Neuronal stem cell (in vitro differentiated cells): ENCODE data around the gene SYTL2.

ENCODE experiments used
- DNase-seq: peaks from one replicate; pipeline ENCODE4 v3.0.0-alpha.2; 2013; ENCODE audit warnings: low spot score
- H2AFZ ChIP-seq: one replicate; pipeline ENCODE4 v1.6.1; 2013; ENCODE audit warnings: mild to moderate bottlenecking, low read length, inconsistent platforms
- H2AK5ac ChIP-seq: 2 replicates; pipeline ENCODE4 v1.6.1; 2013; ENCODE audit warnings: low read depth, mild to moderate bottlenecking, inconsistent platforms, low read length, moderate library complexity, mixed read lengths
- H2BK120ac ChIP-seq: 2 replicates; pipeline ENCODE4 v1.6.1; 2013; ENCODE audit warnings: low read depth, mild to moderate bottlenecking, inconsistent platforms, low read length, moderate library complexity, mixed read lengths
- H2BK12ac ChIP-seq: one replicate; pipeline ENCODE4 v1.6.1; 2013; ENCODE audit warnings: low read length, inconsistent platforms
- H2BK15ac ChIP-seq: 2 replicates; pipeline ENCODE4 v1.6.1; 2013; ENCODE audit warnings: mild to moderate bottlenecking, low read length, inconsistent platforms, mixed read lengths
- H2BK5ac ChIP-seq: one replicate; pipeline ENCODE4 v1.6.1; 2013; ENCODE audit warnings: inconsistent platforms, mild to moderate bottlenecking, low read length, moderate library complexity
- H3K14ac ChIP-seq: one replicate; pipeline ENCODE4 v1.6.1; 2013; ENCODE audit warnings: low read length, inconsistent platforms
- H3K18ac ChIP-seq: 2 replicates; pipeline ENCODE4 v1.6.1; 2013; ENCODE audit warnings: low read length, inconsistent platforms
- H3K23ac ChIP-seq: 2 replicates; pipeline ENCODE4 v1.6.1; 2013; ENCODE audit warnings: low read depth, mild to moderate bottlenecking, mixed read lengths, low read length, inconsistent platforms; ENCODE audit not compliant: poor library complexity
- H3K27ac ChIP-seq: replicated peaks from 3 replicates; pipeline ENCODE4 v1.5.1; 2013; ENCODE audit warnings: low read length, inconsistent platforms
- H3K27me3 ChIP-seq, 3 experiments: 2 replicates each; pipeline ENCODE4 v1.6.1; 2013; ENCODE audit warnings: low read length in 3 of 3, mild to moderate bottlenecking in 2 of 3, inconsistent platforms in 1 of 3, low read depth in 1 of 3, mixed read lengths in 1 of 3, moderate library complexity in 1 of 3; ENCODE audit not compliant: control insufficient read depth in 3 of 3, insufficient read depth in 3 of 3
- H3K36me3 ChIP-seq, 2 donors: replicated peaks in 1 of 2; 2 replicates each; pipeline ENCODE4 v1.6.1; 2013; ENCODE audit warnings: low read length in 2 of 2; ENCODE audit not compliant: control insufficient read depth in 2 of 2, insufficient read depth in 2 of 2
- H3K4ac ChIP-seq: 2 replicates; pipeline ENCODE4 v1.6.1; 2013; ENCODE audit warnings: inconsistent platforms, mild to moderate bottlenecking, low read length, moderate library complexity
- H3K4me1 ChIP-seq, 2 donors: 1 replicate in 1 of 2; 2 replicates in 1 of 2; pipeline ENCODE4 v1.6.1; 2013; ENCODE audit warnings: low read length in 2 of 2, low read depth in 1 of 2; ENCODE audit not compliant: control insufficient read depth in 2 of 2, insufficient read depth in 1 of 2
- H3K4me2 ChIP-seq: one replicate; pipeline ENCODE4 v1.6.1; 2013; ENCODE audit warnings: mild to moderate bottlenecking, low read length, inconsistent platforms; ENCODE audit not compliant: insufficient read depth, poor library complexity, severe bottlenecking
- H3K4me3 ChIP-seq, 2 donors: 2 replicates each; pipeline ENCODE4 v1.5.1; 2013; ENCODE audit warnings: low read length in 2 of 2, mild to moderate bottlenecking in 2 of 2, inconsistent platforms in 1 of 2, moderate library complexity in 1 of 2
- H3K79me1 ChIP-seq: one replicate; pipeline ENCODE4 v1.6.1; 2013; ENCODE audit warnings: low read depth, mild to moderate bottlenecking, inconsistent platforms, low read length, moderate library complexity
- H3K9ac ChIP-seq: one replicate; pipeline ENCODE4 v1.6.1; 2013; ENCODE audit warnings: mild to moderate bottlenecking, low read depth, low read length, inconsistent platforms; ENCODE audit not compliant: poor library complexity
- H3K9me3 ChIP-seq, 2 donors: replicated peaks in 1 of 2; 2 replicates each; pipeline versions ENCODE3 to v1.6.1; 2013; ENCODE audit warnings: low read length in 2 of 2, mild to moderate bottlenecking in 2 of 2, inconsistent platforms in 1 of 2, low read depth in 1 of 2, mixed read lengths in 1 of 2, moderate library complexity in 1 of 2; ENCODE audit not compliant: control insufficient read depth in 2 of 2, insufficient read depth in 1 of 2
- H4K8ac ChIP-seq: one replicate; pipeline ENCODE4 v1.6.1; 2013; ENCODE audit warnings: low read depth, mild to moderate bottlenecking, inconsistent platforms, low read length, moderate library complexity
- H4K91ac ChIP-seq: one replicate; pipeline ENCODE4 v1.6.1; 2013; ENCODE audit warnings: low read length, low read depth, mild to moderate bottlenecking, inconsistent platforms; ENCODE audit not compliant: poor library complexity
- WGBS, 2 donors: extraction: QIAGEN DNeasy Blood & Tissue Kit; methylation state at CpG; one replicate each; pipeline ENCODE4 v1.1.7; 2013; ENCODE audit warnings: missing lambda C conversion rate in 2 of 2, mixed read lengths in 1 of 2; ENCODE audit not compliant: insufficient read length in 2 of 2, insufficient replicate concordance in 1 of 2; ENCODE audit errors: extremely low coverage in 2 of 2; 5-methylcytosine and 5-hydroxymethylcytosine counted together

The SYTL2 gene

GRCh38 chr11:85742873-85743275 is 68.1 kb downstream of the SYTL2 start:
- no peaks in the 10 kb centered on the region for H3K36me3 ChIP-seq
- H3K4ac ChIP-seq, result no peak overlapping the region

GRCh38 chr11:85742348-85742747 is 68.6 kb downstream of the SYTL2 start:
- Histone ChIP-seq H4K8ac (no peak overlapping the region), H3K9ac (no peak overlapping the region), H3K18ac (no peak overlapping the region), H3K36me3 (no peaks in the 10 kb centered on the region), H3K4me1 (peaks cover 0 to 5% of the 10 kb centered on the region in 2 donors), H2BK120ac (no peak overlapping the region), H2AFZ (no peak overlapping the region), H3K23ac (no peak overlapping the region), H2AK5ac (no peak overlapping the region), H2BK15ac (no peak overlapping the region), H3K27me3 (no peaks in the 10 kb centered on the region), H3K14ac (no peak overlapping the region), H3K9me3 (no peaks in the 10 kb centered on the region), H3K4me2 (no peak overlapping the region), H3K4me3 (no peak overlapping the region), H3K4ac (no peak overlapping the region), H4K91ac (no peak overlapping the region), H2BK12ac (no peak overlapping the region), H3K79me1 (no peaks in the 10 kb centered on the region), H3K27ac (no peak overlapping the region), H2BK5ac (no peak overlapping the region)
- no peak for DNase-seq
- no CpG with 5 or more reads among the region's 4 CpGs for WGBS, 2 donors

More at GRCh38 chr11:85742873-85743275, 68.1 kb downstream of the SYTL2 start:
- Histone ChIP-seq H3K18ac (no peak overlapping the region), H2BK5ac (no peak overlapping the region), H3K9ac (no peak overlapping the region), H3K23ac (no peak overlapping the region), H3K4me3 (no peak overlapping the region), H4K8ac (no peak overlapping the region), H3K9me3 (no peaks in the 10 kb centered on the region), H2BK120ac (no peak overlapping the region), H2AK5ac (no peak overlapping the region), H2BK12ac (no peak overlapping the region), H3K27me3 (no peaks in the 10 kb centered on the region), H4K91ac (no peak overlapping the region), H3K79me1 (no peaks in the 10 kb centered on the region), H3K4me1 (peaks cover 0 to 3% of the 10 kb centered on the region in 2 donors), H3K27ac (no peak overlapping the region), H2BK15ac (no peak overlapping the region), H3K14ac (no peak overlapping the region), H3K4me2 (no peak overlapping the region), H2AFZ (no peak overlapping the region)
- no peak for DNase-seq
- no CpG with 5 or more reads among the region's 1 CpG for WGBS, 2 donors

GRCh38 chr11:85740481-85741400 is 70.2 kb downstream of the SYTL2 start:
- no peak for DNase-seq
- Histone ChIP-seq H3K27ac (no peak overlapping the region), H2AFZ (peak overlapping the region; percentile 35), H3K9me3 (no peaks in the 10 kb centered on the region), H2BK15ac (no peak overlapping the region), H2BK120ac (no peak overlapping the region), H4K91ac (no peak overlapping the region), H2BK12ac (no peak overlapping the region), H4K8ac (no peak overlapping the region), H3K4me3 (no peak overlapping the region), H3K4me1 (peaks cover 0 to 5% of the 10 kb centered on the region in 2 donors), H3K4me2 (no peak overlapping the region), H3K9ac (no peak overlapping the region), H3K18ac (no peak overlapping the region), H3K79me1 (no peaks in the 10 kb centered on the region), H3K27me3 (no peaks in the 10 kb centered on the region), H2BK5ac (no peak overlapping the region), H3K14ac (no peak overlapping the region), H2AK5ac (no peak overlapping the region), H3K4ac (no peak overlapping the region), H3K23ac (no peak overlapping the region), H3K36me3 (no peaks in the 10 kb centered on the region)
- WGBS, 2 donors, result no CpG with 5 or more reads among the region's 4 CpGs

- Histone ChIP-seq H3K9ac (no peak overlapping the region), H3K23ac (no peak overlapping the region), H2BK120ac (no peak overlapping the region), H4K8ac (no peak overlapping the region), H3K14ac (no peak overlapping the region), H2BK12ac (no peak overlapping the region), H2AFZ (no peak overlapping the region), H2BK5ac (no peak overlapping the region), H3K79me1 (no peaks in the 10 kb centered on the region), H3K4me1 (peaks cover 0 to 7% of the 10 kb centered on the region in 2 donors), H2AK5ac (no peak overlapping the region), H3K9me3 (no peaks in the 10 kb centered on the region), H3K4ac (no peak overlapping the region), H4K91ac (no peak overlapping the region), H3K27me3 (no peaks in the 10 kb centered on the region), H3K4me3 (no peak overlapping the region), H3K18ac (no peak overlapping the region), H3K4me2 (no peak overlapping the region), H3K36me3 (no peaks in the 10 kb centered on the region), H3K27ac (no peak overlapping the region), H2BK15ac (no peak overlapping the region)
- DNase-seq, result no peak
- WGBS, 2 donors, result no CpG with 5 or more reads among the region's 2 CpGs
Observed at GRCh38 chr11:85737738-85738137, 73.2 kb downstream of the SYTL2 start.
